HG03045 (cell line): ENCODE measurements around the gene PCNX1.
"Not testable (repeated sequence)": the region's sequence is repeated elsewhere in the genome, so short reads cannot be mapped to it uniquely, and the experiment has no call there.

ENCODE experiments used
- ATAC-seq: cut with Tn5 transposase; IDR thresholded peaks from one replicate; pipeline ENCODE4 v1.9.1; 2021; ENCODE audit warnings: mild to moderate bottlenecking, moderate library complexity; ENCODE audit not compliant: unreplicated experiment

Gene PCNX1

DNA sequence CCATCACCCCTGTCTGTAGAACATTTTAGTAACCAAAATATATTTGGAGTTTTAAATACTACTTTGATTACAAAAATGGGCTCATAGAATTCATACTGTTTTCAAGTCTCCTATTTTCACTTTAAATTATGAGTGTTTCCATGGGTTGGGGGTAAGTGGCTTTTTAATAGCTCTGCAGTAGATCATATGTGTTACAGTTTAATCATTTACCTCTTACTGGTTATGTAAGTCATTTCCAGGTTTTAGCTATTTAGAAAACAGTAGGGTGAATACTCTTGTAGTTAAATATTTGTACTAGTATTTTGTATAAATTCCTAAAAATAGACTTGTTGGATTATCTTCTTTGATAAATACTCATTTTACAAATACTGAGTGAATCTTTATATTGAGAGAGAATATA lies 8.2 kb downstream of the PCNX1 start:
- no peak for ATAC-seq

GRCh38 chr14:70916300-70916699 lies 9.0 kb downstream of the PCNX1 start:
- no peak for ATAC-seq

DNA sequence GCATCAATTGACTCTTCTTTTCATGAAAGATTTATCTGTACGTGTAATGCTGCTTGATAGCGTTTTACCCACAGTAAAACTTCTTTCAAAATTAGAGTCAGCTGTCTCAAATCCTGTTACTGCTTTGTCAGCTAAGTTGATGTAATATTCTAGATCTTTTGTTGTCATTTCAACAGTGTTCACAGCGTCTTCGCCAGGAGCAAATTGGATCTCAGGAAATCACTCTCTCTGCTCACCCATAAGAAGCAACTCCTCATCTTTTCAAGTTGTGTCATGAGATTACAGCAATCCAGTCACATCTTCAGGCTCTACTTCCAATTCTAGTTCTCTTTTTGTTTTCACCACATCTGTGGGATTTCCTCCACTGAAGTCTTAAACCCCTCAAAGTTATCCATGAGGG lies 9.5 kb downstream of the PCNX1 start:
- no peak for ATAC-seq

- ATAC-seq = no peak
Measured at GRCh38 chr14:70917633-70918032, 10.4 kb downstream of the PCNX1 start.

DNA sequence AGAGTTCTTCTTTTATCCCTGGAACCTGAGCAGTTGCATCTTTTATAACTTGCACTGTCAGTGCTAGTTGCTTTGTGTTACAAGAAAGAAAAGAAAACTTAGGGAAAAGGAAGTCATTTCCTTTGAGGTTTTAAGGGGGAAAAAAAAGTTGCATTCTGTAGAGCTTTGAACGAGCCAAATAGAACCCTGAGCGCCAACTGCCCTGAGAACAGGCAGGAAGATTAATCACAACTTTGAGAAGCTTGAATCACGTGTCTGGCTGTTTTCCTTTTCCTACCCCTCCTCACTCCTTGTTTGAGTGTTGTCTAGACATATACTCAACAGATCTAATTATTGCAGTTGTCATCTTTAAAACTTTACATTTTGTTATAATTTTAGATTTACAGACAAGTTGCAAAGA lies 12.5 kb downstream of the PCNX1 start:
- ATAC-seq = no peak

DNA sequence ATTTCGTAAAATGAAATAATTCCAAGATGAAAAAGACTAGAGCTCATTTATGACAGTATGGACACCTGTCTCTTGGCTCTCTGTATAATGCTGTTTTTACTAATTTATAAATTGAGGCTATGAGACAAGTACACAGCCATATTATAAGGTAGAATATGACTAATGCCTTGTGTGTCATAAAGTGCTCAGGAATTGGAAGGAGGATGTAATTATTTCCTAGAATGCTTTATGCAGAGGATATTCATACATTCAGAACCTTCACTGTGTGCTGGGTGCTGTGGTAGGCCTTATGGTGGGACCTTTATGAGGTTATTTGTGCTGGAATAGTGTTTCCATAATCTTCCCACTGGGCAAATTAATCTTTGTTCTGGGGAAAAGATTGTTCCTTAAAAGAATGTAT lies 13.3 kb downstream of the PCNX1 start:
- no peak for ATAC-seq

GRCh38 chr14:70921669-70922068 lies 14.4 kb downstream of the PCNX1 start:
- no peak for ATAC-seq

DNA sequence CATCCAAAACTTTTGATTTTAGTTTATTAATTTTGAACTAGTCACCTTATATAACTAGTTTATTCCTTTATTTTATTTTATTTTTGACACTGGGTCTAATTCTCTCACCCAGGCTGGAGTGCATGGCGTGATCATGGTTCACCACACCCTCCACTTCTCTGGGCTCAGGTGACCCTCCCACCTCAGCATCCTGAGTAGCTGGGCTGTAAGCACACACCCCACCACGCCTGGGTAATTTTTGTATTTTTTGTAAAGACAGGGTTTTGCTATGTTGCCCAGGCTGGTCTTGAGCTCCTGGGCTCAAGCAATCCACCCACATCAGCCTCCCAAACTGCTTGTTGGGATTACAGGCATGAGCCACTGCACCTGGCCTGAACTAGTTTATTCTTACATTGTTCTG lies 17.3 kb downstream of the PCNX1 start:
- no peak for ATAC-seq

DNA sequence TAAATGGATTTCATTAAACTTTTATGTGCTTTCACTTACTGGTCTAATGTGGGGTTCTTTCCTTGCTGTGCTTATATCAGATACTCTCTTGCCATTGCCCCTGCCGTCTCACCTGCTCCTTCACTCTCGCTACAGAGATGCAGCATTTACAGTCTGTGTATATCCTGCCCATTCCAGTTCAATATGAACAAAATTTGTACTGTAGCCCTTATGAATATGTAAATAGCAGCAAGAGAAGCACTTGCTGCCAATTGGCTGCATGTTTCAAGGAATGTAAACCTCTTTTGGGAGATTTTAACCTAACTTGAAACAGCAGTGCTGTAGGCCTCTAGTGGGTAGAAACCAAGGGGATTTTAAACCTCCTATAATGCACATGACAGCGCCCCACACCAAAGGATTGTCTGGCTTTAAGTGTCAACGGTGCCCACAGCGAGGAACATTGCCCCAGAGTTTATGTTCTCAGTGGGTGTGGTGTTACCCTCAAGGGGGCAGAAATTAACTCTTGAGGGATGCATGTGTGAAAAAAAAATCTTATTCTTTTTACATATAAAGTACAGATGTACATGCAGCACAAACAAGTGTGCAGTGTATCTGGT lies 19.1 kb downstream of the PCNX1 start:
- no peak for ATAC-seq

- no peak for ATAC-seq
Measured at GRCh38 chr14:70931008-70931407, 23.7 kb downstream of the PCNX1 start.

DNA sequence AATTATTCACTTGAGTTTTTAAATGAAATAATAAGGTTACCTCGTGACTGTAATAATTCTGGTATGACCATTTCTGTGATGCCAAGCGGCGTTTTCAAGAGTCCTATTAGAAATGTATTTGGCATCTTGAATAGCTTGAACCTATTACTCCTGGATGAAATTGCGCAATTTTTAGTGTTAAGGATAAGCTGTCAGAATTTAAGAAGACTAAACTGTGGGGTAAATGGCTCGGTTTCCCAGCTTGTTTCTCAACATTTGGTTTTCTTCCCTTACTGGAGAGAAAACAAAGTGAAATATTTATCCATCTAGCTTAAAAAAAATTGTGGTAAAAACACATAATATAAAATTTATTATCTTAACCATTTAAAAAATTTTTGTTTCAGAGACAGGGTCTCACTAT lies 26.8 kb downstream of the PCNX1 start:
- ATAC-seq = no peak

GRCh38 chr14:70934502-70935134 lies 27.4 kb downstream of the PCNX1 start:
- peak; percentile 59 for ATAC-seq

- peak; percentile 34 for ATAC-seq
Measured at GRCh38 chr14:70935135-70935534, 27.9 kb downstream of the PCNX1 start.

GRCh38 chr14:70939693-70940092 lies 32.4 kb downstream of the PCNX1 start:
- ATAC-seq = not testable (repeated sequence)

DNA sequence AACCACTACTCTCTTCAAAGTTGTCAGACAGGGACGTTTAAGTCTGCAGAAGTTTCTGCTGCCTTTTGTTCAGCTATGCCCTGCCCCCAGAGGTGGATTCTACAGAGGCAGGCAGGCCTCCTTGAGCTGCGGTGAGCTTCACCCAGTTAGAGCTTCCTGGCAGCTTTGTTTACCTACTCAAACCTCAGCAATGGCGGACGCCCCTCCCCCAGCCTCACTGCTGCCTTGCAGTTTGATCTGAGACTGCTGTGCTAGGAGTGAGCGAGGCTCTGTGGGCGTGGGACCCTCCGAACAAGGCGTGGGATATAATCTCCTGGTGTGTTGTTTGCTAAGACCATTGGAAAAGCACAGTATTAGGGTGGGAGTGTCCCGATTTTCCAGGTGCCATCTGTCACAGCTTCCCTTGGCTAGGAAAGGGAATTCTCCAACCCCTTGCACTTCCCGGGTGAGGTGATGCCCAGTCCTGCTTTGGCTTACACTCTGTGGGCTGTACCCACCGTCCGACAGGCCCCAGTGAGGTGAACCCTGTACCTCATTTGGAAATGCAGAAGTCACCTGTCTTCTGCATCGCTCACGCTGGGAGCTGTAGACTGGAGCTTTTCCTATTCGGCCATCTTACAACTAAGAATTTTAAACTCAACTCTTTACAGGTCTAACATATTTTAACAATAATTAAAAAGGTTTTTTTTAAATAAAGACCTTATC lies 34.5 kb downstream of the PCNX1 start:
- ATAC-seq = not testable (repeated sequence)

DNA sequence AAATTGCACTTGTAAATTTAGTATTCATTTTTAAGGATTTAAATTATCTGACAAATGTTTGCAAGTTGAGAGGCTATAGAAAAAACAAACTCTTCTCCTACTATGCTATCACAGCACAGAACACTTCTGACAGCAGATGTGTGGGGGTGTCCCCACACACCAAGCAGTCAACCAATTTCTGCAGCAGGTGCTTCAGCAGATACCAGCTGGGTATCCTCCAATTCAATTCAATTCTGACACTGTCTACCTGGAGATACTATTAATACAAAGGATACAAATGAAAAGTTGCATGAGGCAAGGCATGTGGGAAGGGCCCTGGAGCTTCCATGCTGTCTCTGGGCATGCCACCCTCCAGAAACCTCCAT lies 35.1 kb downstream of the PCNX1 start:
- no peak for ATAC-seq

- ATAC-seq = not testable (repeated sequence)
Measured at GRCh38 chr14:70942721-70943120, 35.5 kb downstream of the PCNX1 start.

DNA sequence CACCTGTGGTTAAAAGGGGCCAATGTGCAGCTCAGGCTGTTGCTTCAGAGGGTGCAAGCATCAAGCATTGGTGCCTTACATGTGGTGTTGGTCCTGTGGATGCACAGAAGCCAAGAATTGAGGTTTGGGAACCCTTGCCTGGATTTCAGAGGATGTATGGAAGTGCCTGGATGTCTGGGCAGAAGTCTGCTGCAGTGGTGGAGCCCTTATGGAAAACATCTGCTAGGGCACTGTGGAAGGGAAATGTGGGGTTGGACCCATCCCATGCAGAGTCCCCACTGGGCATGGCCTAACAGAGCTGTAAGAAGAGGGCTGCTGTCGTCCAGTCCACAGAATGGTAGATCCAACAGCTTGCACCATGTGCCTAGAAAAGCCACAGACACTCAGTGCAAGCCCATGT lies 36.6 kb downstream of the PCNX1 start:
- ATAC-seq = no peak

GRCh38 chr14:70947739-70948138 lies 40.5 kb downstream of the PCNX1 start:
- ATAC-seq = no peak

DNA sequence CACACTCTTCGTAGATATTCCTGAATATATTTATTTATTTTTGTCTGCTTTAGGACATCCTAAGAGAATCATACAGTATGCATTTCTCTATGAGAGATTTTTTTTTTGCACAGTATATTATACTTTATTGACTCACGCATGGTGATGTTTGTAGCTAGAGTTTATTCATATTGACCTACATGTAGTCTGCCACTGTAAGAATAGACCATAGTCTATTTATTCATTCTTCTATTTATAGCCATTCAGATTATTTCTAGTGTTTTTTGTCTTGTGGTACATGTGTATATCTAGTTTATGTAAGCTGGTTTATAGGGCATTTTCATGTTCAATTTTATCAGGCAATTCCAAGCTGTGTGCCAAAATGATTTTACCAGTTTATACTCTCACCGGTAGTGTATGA lies 45.2 kb downstream of the PCNX1 start:
- no peak for ATAC-seq

GRCh38 chr14:70954068-70954467 lies 46.8 kb downstream of the PCNX1 start:
- no peak for ATAC-seq
